Type B pancreatic cell (in vitro differentiated cells): Measurements from ENCODE around the gene OTOA. TPM values are rescaled to one million over a fixed set of nuclear protein-coding genes. Genes with fewer than 3 reads are reported as not detected.
"Not testable (repeated sequence)": the region's sequence is repeated elsewhere in the genome, so short reads cannot be mapped to it uniquely, and the experiment has no call there.

ENCODE experiments used
- DNase-seq: peaks from one replicate; pipeline ENCODE4 v3.0.0; 2021; ENCODE audit warnings: mixed read lengths; ENCODE audit not compliant: unreplicated experiment; ENCODE audit errors: extremely low spot score
- H3K27ac Mint-ChIP-seq: 2 replicates; pipeline ENCODE4 v1.8.0; 2021; ENCODE audit warnings: mild to moderate bottlenecking, mixed read lengths
- H3K27me3 Mint-ChIP-seq: 2 replicates; pipeline ENCODE4 v1.8.0; 2021; ENCODE audit warnings: mixed read lengths
- H3K36me3 Mint-ChIP-seq: 2 replicates; pipeline ENCODE4 v1.8.0; 2021; ENCODE audit warnings: mixed read lengths
- H3K4me1 Mint-ChIP-seq: one replicate; pipeline ENCODE4 v1.8.0; 2021; ENCODE audit warnings: mixed read lengths; ENCODE audit not compliant: unreplicated experiment
- H3K4me3 Mint-ChIP-seq: 2 replicates; pipeline ENCODE4 v1.8.0; 2021; ENCODE audit warnings: mild to moderate bottlenecking, mixed read lengths
- H3K9me3 Mint-ChIP-seq: 2 replicates; pipeline ENCODE4 v1.8.0; 2021; ENCODE audit warnings: mixed read lengths
- total RNA-seq: library from RNA; stranded (reverse); gene quantifications from 2 replicates; pipeline ENCODE4 v1.2.1, GENCODE V29; 2021; ENCODE audit warnings: low replicate concordance
- TF ChIP-seq, protein P1 (sequence below): fragments of 200-600 bp; sonication (generic); conservative IDR thresholded peaks from 2 replicates; pipeline ENCODE4 v1.5.0; 2021; ENCODE audit warnings: antibody characterized with exemption, mild to moderate bottlenecking

OTOA gene
- total RNA-seq, 1 donor from 2014 or later = 0.17 TPM

DNA sequence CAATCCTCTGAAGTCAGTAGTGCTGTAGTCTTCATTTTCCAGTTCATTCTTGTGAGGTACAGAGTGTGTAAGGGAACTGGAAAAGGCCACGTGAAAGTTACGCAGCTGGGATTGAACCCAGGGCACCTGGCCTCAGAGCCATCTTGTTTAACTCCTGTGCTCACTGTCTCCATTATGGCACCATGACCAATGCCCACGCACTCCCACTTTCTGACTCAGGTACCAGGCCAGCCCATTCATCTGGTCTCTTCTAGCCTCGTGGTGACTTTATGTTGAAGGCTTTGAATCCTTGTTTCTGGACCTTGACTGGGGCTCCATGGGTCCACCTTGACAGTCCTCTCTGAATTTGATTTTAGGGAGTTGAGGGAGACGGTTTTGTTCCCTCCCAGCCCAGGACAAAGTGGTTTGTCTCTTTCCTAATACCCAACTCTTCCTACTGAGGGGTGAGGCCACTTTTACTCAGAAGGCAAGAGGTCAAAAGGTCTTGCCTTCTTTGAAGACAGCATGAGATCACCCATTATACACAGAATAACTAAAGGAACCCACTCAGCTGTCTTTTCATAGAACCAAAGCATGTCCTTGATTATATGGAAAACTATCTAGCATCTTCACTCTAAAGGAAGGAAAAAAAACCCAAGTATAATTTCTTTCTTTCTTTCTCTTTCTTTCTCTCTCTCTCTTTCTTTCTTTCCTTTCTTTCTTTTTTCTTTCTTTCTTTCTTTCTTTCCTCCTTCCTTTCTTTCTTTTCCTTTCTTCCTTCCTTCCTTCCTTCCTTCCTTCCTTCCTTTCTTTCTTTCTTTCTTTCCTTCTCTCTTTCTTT is 50.0 kb downstream of the OTOA start:
- H3K9me3 Mint-ChIP-seq = no peaks in the 10 kb centered on the region
- no peaks in the 10 kb centered on the region for H3K27me3 Mint-ChIP-seq
- no peak overlapping the region for H3K27ac Mint-ChIP-seq
- H3K36me3 Mint-ChIP-seq = no peaks in the 10 kb centered on the region
- no peak for DNase-seq
- H3K4me1 Mint-ChIP-seq = no peaks in the 10 kb centered on the region
- TF ChIP-seq, protein P1, sequence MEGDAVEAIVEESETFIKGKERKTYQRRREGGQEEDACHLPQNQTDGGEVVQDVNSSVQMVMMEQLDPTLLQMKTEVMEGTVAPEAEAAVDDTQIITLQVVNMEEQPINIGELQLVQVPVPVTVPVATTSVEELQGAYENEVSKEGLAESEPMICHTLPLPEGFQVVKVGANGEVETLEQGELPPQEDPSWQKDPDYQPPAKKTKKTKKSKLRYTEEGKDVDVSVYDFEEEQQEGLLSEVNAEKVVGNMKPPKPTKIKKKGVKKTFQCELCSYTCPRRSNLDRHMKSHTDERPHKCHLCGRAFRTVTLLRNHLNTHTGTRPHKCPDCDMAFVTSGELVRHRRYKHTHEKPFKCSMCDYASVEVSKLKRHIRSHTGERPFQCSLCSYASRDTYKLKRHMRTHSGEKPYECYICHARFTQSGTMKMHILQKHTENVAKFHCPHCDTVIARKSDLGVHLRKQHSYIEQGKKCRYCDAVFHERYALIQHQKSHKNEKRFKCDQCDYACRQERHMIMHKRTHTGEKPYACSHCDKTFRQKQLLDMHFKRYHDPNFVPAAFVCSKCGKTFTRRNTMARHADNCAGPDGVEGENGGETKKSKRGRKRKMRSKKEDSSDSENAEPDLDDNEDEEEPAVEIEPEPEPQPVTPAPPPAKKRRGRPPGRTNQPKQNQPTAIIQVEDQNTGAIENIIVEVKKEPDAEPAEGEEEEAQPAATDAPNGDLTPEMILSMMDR = no peak
- no peak overlapping the region for H3K4me3 Mint-ChIP-seq

DNA sequence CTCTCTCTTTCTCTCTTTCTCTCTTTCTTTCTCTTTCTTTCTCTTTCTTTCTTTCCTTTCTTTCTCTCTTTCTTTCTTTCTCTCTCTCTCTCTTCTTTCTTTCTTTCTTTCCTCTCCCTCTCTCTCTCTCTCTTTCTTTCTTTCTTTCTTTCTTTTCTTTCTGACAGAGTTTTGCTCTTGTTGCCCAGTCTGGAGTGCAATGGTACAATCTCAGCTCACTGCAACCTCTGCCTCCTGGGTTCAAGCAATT is 50.5 kb downstream of the OTOA start:
- H3K4me1 Mint-ChIP-seq, H3K4me3 Mint-ChIP-seq, DNase-seq, H3K27ac Mint-ChIP-seq, H3K36me3 Mint-ChIP-seq, H3K27me3 Mint-ChIP-seq, H3K9me3 Mint-ChIP-seq: not testable (repeated sequence)

DNA sequence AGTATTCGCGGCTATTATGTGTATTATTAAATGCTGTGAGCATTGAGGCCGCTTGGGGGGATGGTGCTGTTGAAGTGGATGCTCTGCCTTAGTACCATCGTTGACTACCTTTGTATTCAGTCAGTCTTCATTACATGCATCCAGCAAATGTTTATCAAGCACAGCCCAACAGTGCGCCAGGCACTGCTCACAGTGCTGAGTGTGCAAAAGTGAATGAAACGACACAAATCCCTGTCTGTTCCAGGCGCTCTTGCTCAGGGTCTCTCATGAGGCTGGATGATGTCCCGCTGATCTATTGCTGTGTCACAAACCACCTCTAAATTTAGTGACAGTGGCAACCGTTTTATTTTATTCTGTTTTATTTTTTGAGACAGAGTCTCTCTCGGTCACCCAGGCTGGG is 53.8 kb downstream of the OTOA start:
- H3K4me3 Mint-ChIP-seq = no peak overlapping the region
- H3K27me3 Mint-ChIP-seq = no peaks in the 10 kb centered on the region
- H3K27ac Mint-ChIP-seq = no peak overlapping the region
- no peaks in the 10 kb centered on the region for H3K4me1 Mint-ChIP-seq
- no peaks in the 10 kb centered on the region for H3K36me3 Mint-ChIP-seq
- TF ChIP-seq, protein P1 = no peak
- no peak for DNase-seq
- H3K9me3 Mint-ChIP-seq = no peaks in the 10 kb centered on the region

DNA sequence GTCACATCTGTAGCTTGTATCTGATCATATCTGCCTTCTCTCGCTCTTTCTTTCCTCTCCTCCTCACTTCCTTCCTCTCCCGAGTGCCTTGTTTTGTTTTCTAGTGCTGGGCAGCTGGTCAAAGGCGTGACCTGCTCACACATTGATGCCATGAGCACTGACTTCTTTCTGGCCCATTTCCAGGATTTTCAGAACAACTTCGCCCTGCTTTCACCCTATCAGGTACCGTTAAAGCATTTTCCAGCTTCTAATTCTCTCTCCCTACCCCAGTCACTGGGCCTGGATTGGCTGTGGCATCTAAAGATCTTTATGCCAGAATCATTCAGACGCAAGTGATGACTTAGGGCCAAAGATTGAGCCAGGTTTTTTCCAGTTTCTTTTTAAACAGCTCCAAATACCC is 55.5 kb downstream of the OTOA start:
- Mint-ChIP-seq H3K4me3 (no peak overlapping the region), H3K9me3 (no peaks in the 10 kb centered on the region), H3K27ac (no peak overlapping the region), H3K4me1 (no peaks in the 10 kb centered on the region), H3K36me3 (no peaks in the 10 kb centered on the region), H3K27me3 (peaks cover 6% of the 10 kb centered on the region)
- DNase-seq = no peak
- TF ChIP-seq, protein P1 = no peak

DNA sequence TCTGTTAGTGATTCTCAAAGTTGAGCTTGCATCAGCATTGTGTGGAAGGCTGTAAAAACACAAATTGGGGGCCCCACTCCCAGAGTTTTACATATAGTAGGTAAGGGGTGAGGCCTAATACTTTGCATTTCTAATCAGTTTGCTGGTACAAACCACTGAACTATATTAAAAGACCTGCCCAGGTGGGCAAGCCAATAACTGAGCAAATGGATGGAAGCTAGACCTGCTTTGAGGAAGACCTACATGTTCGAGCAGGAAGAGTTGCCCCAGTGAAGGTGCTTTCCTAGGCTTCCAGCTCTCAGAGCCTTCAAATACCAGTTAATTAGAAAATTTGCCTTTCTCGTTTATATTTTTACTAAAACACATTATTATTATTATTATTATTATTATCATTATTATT is 56.8 kb downstream of the OTOA start:
- Mint-ChIP-seq H3K36me3 (no peaks in the 10 kb centered on the region), H3K4me3 (no peak overlapping the region), H3K27ac (no peak overlapping the region), H3K9me3 (no peaks in the 10 kb centered on the region), H3K4me1 (no peaks in the 10 kb centered on the region), H3K27me3 (peaks cover 14% of the 10 kb centered on the region)
- DNase-seq = no peak
- TF ChIP-seq, protein P1 = no peak

DNA sequence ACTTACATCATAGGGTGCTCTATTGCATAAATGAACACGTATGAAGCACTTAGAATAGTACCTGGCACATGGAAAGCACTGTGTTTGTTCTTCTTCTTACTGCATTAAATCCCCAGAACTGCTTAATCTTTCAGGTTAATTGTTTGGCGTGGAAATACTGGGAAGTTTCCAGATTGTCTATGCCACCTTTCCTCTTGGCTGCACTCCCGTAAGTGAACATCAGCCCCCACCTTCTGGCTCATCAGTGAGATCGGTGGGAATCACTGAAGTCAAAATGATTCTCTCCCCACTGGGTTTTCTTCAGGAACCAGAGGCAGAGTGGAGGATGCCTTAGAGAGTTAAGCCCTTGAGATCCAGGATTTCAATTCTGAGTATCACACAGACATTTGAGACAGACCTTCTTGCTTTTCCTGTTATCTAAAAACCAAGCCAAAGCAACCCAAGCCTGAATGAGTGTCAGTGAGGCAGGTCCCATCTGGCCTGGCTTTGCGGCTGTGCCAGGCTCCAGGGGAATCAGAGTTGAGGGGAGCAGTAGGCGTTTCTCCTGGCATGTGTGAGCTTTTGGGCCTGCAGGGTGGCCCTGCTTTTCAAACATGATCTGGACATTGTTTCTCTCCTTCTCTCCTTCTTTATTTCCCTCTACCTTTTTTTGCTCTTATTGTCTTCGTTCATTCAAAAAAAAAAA is 59.1 kb downstream of the OTOA start:
- H3K27me3 Mint-ChIP-seq = peaks cover 14% of the 10 kb centered on the region

More for the DNA sequence above, 59.1 kb downstream of the OTOA start:
- Mint-ChIP-seq H3K4me1 (no peaks in the 10 kb centered on the region), H3K9me3 (no peaks in the 10 kb centered on the region), H3K4me3 (no peak overlapping the region), H3K36me3 (no peaks in the 10 kb centered on the region), H3K27ac (no peak overlapping the region)
- DNase-seq = no peak
- TF ChIP-seq, protein P1 = no peak
